ENCODE measurements around the gene TBX21. TPM values are rescaled to one million over a fixed set of nuclear protein-coding genes. Genes with fewer than 3 reads are reported as not detected.

TBX21 gene
- polyA plus RNA-seq, 1 donor from 2014 or later, result not detected

- no peak for TF ChIP-seq SMC3 (conservative IDR thresholded peaks at IDR 0.05; ENCODE audit: poor library complexity)
- TF ChIP-seq REST (IDR thresholded peaks at IDR 0.05; ENCODE audit: borderline replicate concordance), result no peak
- TF ChIP-seq EP300 (conservative IDR thresholded peaks at IDR 0.05; ENCODE audit: poor library complexity, severe bottlenecking), result no peak
- no peak for TF ChIP-seq TAF1 (IDR thresholded peaks at IDR 0.05; ENCODE audit: low read depth)
- no peak for TF ChIP-seq RAD21 (conservative IDR thresholded peaks at IDR 0.05)
- TF ChIP-seq MXI1 (conservative IDR thresholded peaks at IDR 0.05; ENCODE audit: poor library complexity, severe bottlenecking), result no peak
- no peak for TF ChIP-seq POLR2AphosphoS5 (IDR thresholded peaks at IDR 0.05)
- TF ChIP-seq CTCF (IDR thresholded peaks at IDR 0.05; ENCODE audit: poor library complexity, severe bottlenecking), result no peak
- no peak for TF ChIP-seq EZH2 (IDR thresholded peaks at IDR 0.05; ENCODE audit: borderline replicate concordance, insufficient read depth, low read length, poor library complexity, severe bottlenecking)
- no peaks in the 10 kb centered on the region for H3K9me2 ChIP-seq (ENCODE audit: insufficient read depth, low read length)
- no peak overlapping the region for H3K9ac ChIP-seq (ENCODE audit: low read length)
- H3K27me3 ChIP-seq (ENCODE audit: insufficient read depth, low read depth, low read length), result no peaks in the 10 kb centered on the region
- no peak overlapping the region for H3K4me2 ChIP-seq (ENCODE audit: low read length)
- no peaks in the 10 kb centered on the region for H3K79me2 ChIP-seq (replicated peaks; ENCODE audit: insufficient read depth, low read length)
- H3K36me3 ChIP-seq (ENCODE audit: insufficient read depth, low read length), result no peaks in the 10 kb centered on the region
- no peak overlapping the region for H2AFZ ChIP-seq (ENCODE audit: low read depth, low read length)
- no peak overlapping the region for H3K4me3 ChIP-seq (ENCODE audit: low read length)
- H3K27ac ChIP-seq (ENCODE audit: low read length), result no peak overlapping the region
- no peaks in the 10 kb centered on the region for H3K9me3 ChIP-seq (ENCODE audit: low read length)
- H3F3A ChIP-seq (ENCODE audit: insufficient read depth, low read length, poor library complexity, severe bottlenecking), result no peaks in the 10 kb centered on the region
- no peaks in the 10 kb centered on the region for H4K20me1 ChIP-seq (ENCODE audit: insufficient read depth)
Measured at GRCh38 chr17:47696717-47697642, 36.1 kb upstream of the TBX21 start.

- Histone ChIP-seq H4K20me1 (ENCODE audit: insufficient read depth) (no peaks in the 10 kb centered on the region), H3F3A (ENCODE audit: insufficient read depth, low read length, poor library complexity, severe bottlenecking) (no peaks in the 10 kb centered on the region), H3K4me3 (ENCODE audit: low read length) (no peak overlapping the region), H3K27me3 (ENCODE audit: insufficient read depth, low read depth, low read length) (no peaks in the 10 kb centered on the region), H3K9me3 (ENCODE audit: low read length) (no peaks in the 10 kb centered on the region), H3K27ac (ENCODE audit: low read length) (no peak overlapping the region), H3K79me2 (replicated peaks; ENCODE audit: insufficient read depth, low read length) (no peaks in the 10 kb centered on the region), H3K9me2 (ENCODE audit: insufficient read depth, low read length) (no peaks in the 10 kb centered on the region), H3K9ac (ENCODE audit: low read length) (no peak overlapping the region), H3K36me3 (ENCODE audit: insufficient read depth, low read length) (no peaks in the 10 kb centered on the region), H2AFZ (ENCODE audit: low read depth, low read length) (no peak overlapping the region), H3K4me2 (ENCODE audit: low read length) (no peak overlapping the region)
- TF ChIP-seq MXI1 (conservative IDR thresholded peaks at IDR 0.05; ENCODE audit: poor library complexity, severe bottlenecking) (no peak), EP300 (conservative IDR thresholded peaks at IDR 0.05; ENCODE audit: poor library complexity, severe bottlenecking) (no peak), EZH2 (IDR thresholded peaks at IDR 0.05; ENCODE audit: borderline replicate concordance, insufficient read depth, low read length, poor library complexity, severe bottlenecking) (no peak), REST (IDR thresholded peaks at IDR 0.05; ENCODE audit: borderline replicate concordance) (no peak), RAD21 (conservative IDR thresholded peaks at IDR 0.05) (no peak), SMC3 (conservative IDR thresholded peaks at IDR 0.05; ENCODE audit: poor library complexity) (no peak), POLR2AphosphoS5 (IDR thresholded peaks at IDR 0.05) (no peak), CTCF (IDR thresholded peaks at IDR 0.05; ENCODE audit: poor library complexity, severe bottlenecking) (no peak), TAF1 (IDR thresholded peaks at IDR 0.05; ENCODE audit: low read depth) (no peak)
Measured at GRCh38 chr17:47697906-47698711, 34.9 kb upstream of the TBX21 start.
